Coronary artery (tissue), 2 donors: ENCODE measurements around the gene PCYT2.
A peak's percentile ranks its signal among the peaks of the same experiment; 100 is the strongest.

Experiments
- DNase-seq: peaks from one replicate; pipeline ENCODE4 v3.0.0-alpha.2; 2017; ENCODE audit warnings: low spot score
- H3K27ac ChIP-seq, 2 donors: fragments of 200-600 bp; sonication (generic); one replicate each; pipeline ENCODE4 v1.5.1; 2016 to 2019
- H3K4me3 ChIP-seq: fragments of 200-600 bp; sonication (generic); 2 replicates; pipeline ENCODE4 v1.5.1; 2016; ENCODE audit warnings: mild to moderate bottlenecking, moderate library complexity
- CTCF ChIP-seq: fragments of 200-600 bp; sonication (generic); IDR thresholded peaks from one replicate; pipeline ENCODE4 v1.5.1; 2019; ENCODE audit warnings: antibody characterized with exemption

PCYT2 gene

GRCh38 chr17:81926451-81927151 is 15.4 kb upstream of the PCYT2 start:
- DNase-seq = peak; percentile 89
- Histone ChIP-seq H3K4me3 (peak overlapping the region; percentile 100), H3K27ac (peak overlapping the region; percentile 87 to 98)
- no peak for TF ChIP-seq CTCF

GRCh38 chr17:81925860-81926450 is 14.8 kb upstream of the PCYT2 start:
- no peak for DNase-seq
- peak overlapping the region; percentile 87 to 98 for H3K27ac ChIP-seq
- TF ChIP-seq CTCF = no peak
- H3K4me3 ChIP-seq = peak overlapping the region; percentile 100

GRCh38 chr17:81924557-81925532 is 13.6 kb upstream of the PCYT2 start:
- Histone ChIP-seq H3K4me3 (peak overlapping the region; percentile 17), H3K27ac (peak overlapping the region in 1 of 2 donors; percentile 77)
- no peak for DNase-seq
- no peak for TF ChIP-seq CTCF

GRCh38 chr17:81923302-81924260 is 12.4 kb upstream of the PCYT2 start:
- no peak for TF ChIP-seq CTCF
- DNase-seq = no peak
- H3K4me3 ChIP-seq = peak overlapping the region; percentile 64
- peak overlapping the region; percentile 16 to 77 for H3K27ac ChIP-seq

GRCh38 chr17:81922566-81923301 is 11.5 kb upstream of the PCYT2 start:
- H3K27ac ChIP-seq = peak overlapping the region; percentile 16 to 77
- peak overlapping the region; percentile 64 for H3K4me3 ChIP-seq
- DNase-seq = no peak
- no peak for TF ChIP-seq CTCF
